ENCODE measurements around the gene THEM5. TPM values are rescaled to one million over a fixed set of nuclear protein-coding genes. Genes with fewer than 3 reads are reported as not detected.
"Not testable (repeated sequence)": the region's sequence is repeated elsewhere in the genome, so short reads cannot be mapped to it uniquely, and the experiment has no call there.

The THEM5 gene
- total RNA-seq, result not detected
- polyA plus RNA-seq (2013, experiment 1 of 2), result not detected
- not detected for polyA plus RNA-seq (2013, experiment 2 of 2)
- long read RNA-seq, experiment 1, result 0 reads
- long read RNA-seq, experiment 2, result 0 reads
- long read RNA-seq, experiment 3, result 0 reads
- long read RNA-seq, experiment 4, result 0 reads

- WGBS, 2 experiments (ENCODE audit: insufficient coverage in 1 of 2, insufficient read length in 1 of 2), result 80 to 86% methylated on average over 1 to 5 of the region's 5 CpGs
- H3K9me3 Mint-ChIP-seq, result no peaks in the 10 kb centered on the region
- Histone ChIP-seq H3K4me3 (ENCODE audit: low read length) (no peak within 1 kb of the TSS), H3K9me3 (ENCODE audit: control insufficient read depth, low read length) (no peaks in the 10 kb centered on the region), H3K27me3 (ENCODE audit: control insufficient read depth, insufficient read depth, low read length, poor library complexity, severe bottlenecking) (no peaks in the 10 kb centered on the region), H3K27ac (ENCODE audit: low read depth, low read length) (no peak within 1 kb of the TSS), H3K9ac (ENCODE audit: extremely low read depth, low read length, poor library complexity, severe bottlenecking) (no peak within 1 kb of the TSS), H3K36me3 (ENCODE audit: control insufficient read depth, insufficient read depth, low read length) (no peaks in the 10 kb centered on the region), H3K4me1 (ENCODE audit: control insufficient read depth, insufficient read depth, low read length) (no peaks in the 10 kb centered on the region)
- no peak for TF ChIP-seq CTCF (conservative IDR thresholded peaks at IDR 0.05)
- H3K27ac Mint-ChIP-seq, result no peak within 1 kb of the TSS
- no peaks in the 10 kb centered on the region for H3K36me3 Mint-ChIP-seq (ENCODE audit: low read depth)
- H3K4me1 Mint-ChIP-seq, result no peaks in the 10 kb centered on the region
- no peak for DNase-seq
- no peak within 1 kb of the TSS for H3K4me3 Mint-ChIP-seq
- peaks cover 46% of the 10 kb centered on the region for H3K27me3 Mint-ChIP-seq (ENCODE audit: insufficient read depth)
Measured at GRCh38 chr1:151853411-151853943, at the start of gene THEM5. Gene THEM5, minus strand, starts transcription at chr1:151853712. Its CDS starts 147 bp downstream, at chr1:151853565.

- no peak for DNase-seq
- H3K27me3 Mint-ChIP-seq (ENCODE audit: insufficient read depth), result no peaks in the 10 kb centered on the region
- TF ChIP-seq CTCF (conservative IDR thresholded peaks at IDR 0.05), result no peak
- no peak overlapping the region for H3K4me3 ChIP-seq (ENCODE audit: low read length)
- H3K4me1 Mint-ChIP-seq, result peaks cover 2% of the 10 kb centered on the region
- H3K9me3 ChIP-seq (ENCODE audit: control insufficient read depth, low read length), result peaks cover 75% of the 10 kb centered on the region
- peaks cover 8% of the 10 kb centered on the region for H3K36me3 ChIP-seq (ENCODE audit: control insufficient read depth, insufficient read depth, low read length)
- no peaks in the 10 kb centered on the region for H3K4me1 ChIP-seq (ENCODE audit: control insufficient read depth, insufficient read depth, low read length)
- H3K4me3 Mint-ChIP-seq, result no peak overlapping the region
- H3K27ac ChIP-seq (ENCODE audit: low read depth, low read length), result no peak overlapping the region
- H3K9ac ChIP-seq (ENCODE audit: extremely low read depth, low read length, poor library complexity, severe bottlenecking), result no peak overlapping the region
- 90% methylated on average over 2 of the region's 2 CpGs; no CpG with 5 or more reads in 1 of the 2 experiments for WGBS, 2 experiments (ENCODE audit: insufficient coverage in 1 of 2, insufficient read length in 1 of 2)
- no peaks in the 10 kb centered on the region for H3K27me3 ChIP-seq (ENCODE audit: control insufficient read depth, insufficient read depth, low read length, poor library complexity, severe bottlenecking)
- no peak overlapping the region for H3K27ac Mint-ChIP-seq
- peaks cover 79% of the 10 kb centered on the region for H3K9me3 Mint-ChIP-seq
- peaks cover 62% of the 10 kb centered on the region for H3K36me3 Mint-ChIP-seq (ENCODE audit: low read depth)
Measured at GRCh38 chr1:151902858-151903257, 49.3 kb upstream of the THEM5 start.

- not testable (repeated sequence) for H3K27me3 Mint-ChIP-seq (ENCODE audit: insufficient read depth); H3K4me3 Mint-ChIP-seq; H3K4me1 ChIP-seq (ENCODE audit: control insufficient read depth, insufficient read depth, low read length); H3K27ac ChIP-seq (ENCODE audit: low read depth, low read length); DNase-seq; H3K27me3 ChIP-seq (ENCODE audit: control insufficient read depth, insufficient read depth, low read length, poor library complexity, severe bottlenecking); H3K9ac ChIP-seq (ENCODE audit: extremely low read depth, low read length, poor library complexity, severe bottlenecking); H3K4me3 ChIP-seq (ENCODE audit: low read length); H3K36me3 ChIP-seq (ENCODE audit: control insufficient read depth, insufficient read depth, low read length); H3K27ac Mint-ChIP-seq; H3K4me1 Mint-ChIP-seq
- peaks cover 46% of the 10 kb centered on the region for H3K36me3 Mint-ChIP-seq (ENCODE audit: low read depth)
- H3K9me3 Mint-ChIP-seq, result peaks cover 60% of the 10 kb centered on the region
- 82 to 90% methylated on average over 3 of the region's 3 CpGs for WGBS, 2 experiments (ENCODE audit: insufficient coverage in 1 of 2, insufficient read length in 1 of 2)
- H3K9me3 ChIP-seq (ENCODE audit: control insufficient read depth, low read length), result peaks cover 64% of the 10 kb centered on the region
Measured at GRCh38 chr1:151900804-151901203, 47.3 kb upstream of the THEM5 start.

All from endodermal cell (in vitro differentiated cells).